Suprapubic skin (tissue), 4 donors: ENCODE data around the gene EMILIN3. TPM values are rescaled to one million over a fixed set of nuclear protein-coding genes. Genes with fewer than 3 reads are reported as not detected.
"Not testable (repeated sequence)": the region's sequence is repeated elsewhere in the genome, so short reads cannot be mapped to it uniquely, and the experiment has no call there.

Experiments used
- DNase-seq, 2 donors: peaks; one replicate each; pipeline ENCODE4 v3.0.0-alpha.2; 2019; ENCODE audit warnings: low spot score in 2 of 2
- H3K27ac ChIP-seq: fragments of 200-600 bp; sonication (generic); one replicate; pipeline ENCODE4 v1.5.1; 2019
- H3K27me3 ChIP-seq: fragments of 200-600 bp; sonication (generic); one replicate; pipeline ENCODE4 v1.5.1; 2019
- H3K36me3 ChIP-seq: fragments of 200-600 bp; sonication (generic); one replicate; pipeline ENCODE4 v1.5.1; 2019
- H3K4me1 ChIP-seq: fragments of 200-600 bp; sonication (generic); one replicate; pipeline ENCODE4 v1.5.1; 2019
- H3K4me3 ChIP-seq: fragments of 200-600 bp; sonication (generic); one replicate; pipeline ENCODE4 v1.5.1; 2019; ENCODE audit warnings: mild to moderate bottlenecking
- H3K9me3 ChIP-seq: fragments of 200-600 bp; sonication (generic); one replicate; pipeline ENCODE4 v1.5.1; 2019
- CTCF ChIP-seq, 2 donors: fragments of 200-600 bp in 1 of 2; fragments of 450-650 bp in 1 of 2; sonication (generic) in 1 of 2; IDR thresholded peaks; one replicate each; pipeline ENCODE4 v1.5.1; 2016 to 2019; ENCODE audit warnings: antibody characterized with exemption in 2 of 2, mild to moderate bottlenecking in 1 of 2, moderate library complexity in 1 of 2
- EP300 ChIP-seq: sonication (generic); formaldehyde crosslinking; IDR thresholded peaks from one replicate; pipeline ENCODE4 v1.6.1; 2017; ENCODE audit warnings: antibody characterized with exemption
- POLR2A ChIP-seq, 2 donors: fragments of 450-650 bp; IDR thresholded peaks; one replicate each; pipeline ENCODE4 v1.6.1; 2017; ENCODE audit warnings: antibody characterized with exemption in 2 of 2, mild to moderate bottlenecking in 2 of 2, moderate library complexity in 2 of 2
- POLR2AphosphoS5 ChIP-seq, 3 donors: sonication (generic); formaldehyde crosslinking; IDR thresholded peaks; one replicate each; pipeline ENCODE4 v1.6.1; 2017; ENCODE audit warnings: antibody characterized with exemption in 3 of 3
- WGBS: methylation state at CpG from one replicate; pipeline ENCODE4 v1.1.5; 2018; 5-methylcytosine and 5-hydroxymethylcytosine counted together
- total RNA-seq, 4 donors: library from RNA; depleted of rRNA; stranded (reverse); fragments of >200 nt; gene quantifications; one replicate each; pipeline ENCODE4 v1.1.0, GENCODE V29; 2016

Gene EMILIN3
- total RNA-seq, 4 donors from 2014 or later = 4.4 to 7.5 (median 5.7) TPM

- TF ChIP-seq POLR2A (IDR thresholded peaks at IDR 0.05) = no peak
- no peak for TF ChIP-seq CTCF (IDR thresholded peaks at IDR 0.05)
- no peak for TF ChIP-seq EP300
- TF ChIP-seq POLR2AphosphoS5 (IDR thresholded peaks at IDR 0.05) = no peak
- H3K36me3 ChIP-seq = no peaks in the 10 kb centered on the region
- H3K9me3 ChIP-seq = no peaks in the 10 kb centered on the region
- peaks cover 25% of the 10 kb centered on the region for H3K4me1 ChIP-seq
- 63% methylated on average over 2 of the region's 2 CpGs for WGBS
- DNase-seq = no peak
- no peak overlapping the region for H3K27ac ChIP-seq
- H3K4me3 ChIP-seq = no peak overlapping the region
- H3K27me3 ChIP-seq = no peaks in the 10 kb centered on the region
Observed at GRCh38 chr20:41314386-41314785, 52.2 kb downstream of the EMILIN3 start.

- not testable (repeated sequence) for H3K27ac ChIP-seq, H3K36me3 ChIP-seq, H3K4me3 ChIP-seq, H3K27me3 ChIP-seq, DNase-seq, H3K9me3 ChIP-seq
- peaks cover 31% of the 10 kb centered on the region for H3K4me1 ChIP-seq
- WGBS = 94% methylated on average over 6 of the region's 6 CpGs
Observed at GRCh38 chr20:41312009-41312408, 54.6 kb downstream of the EMILIN3 start.

Other genes with a start within 250 kb of the EMILIN3 start
- gene PLCG1, start 229.3 kb downstream of the EMILIN3 start, total RNA-seq = 100 to 1,000 TPM in 1 of 4 donors, 10 to 100 TPM in 3; 54.0 to 188 (median 91.5) TPM
- gene ZHX3, start 49.1 kb downstream of the EMILIN3 start, total RNA-seq = 10 to 100 TPM; 19.2 to 32.9 (median 31.4) TPM
- gene LPIN3, start 26.0 kb downstream of the EMILIN3 start, total RNA-seq = 100 to 1,000 TPM in 1 of 4 donors, 10 to 100 TPM in 3; 74.6 to 213 (median 85.2) TPM